Measurements from ENCODE around the gene CCL21.

GRCh38 chr9:34691936-34692315 lies 18.0 kb downstream of the CCL21 start:
- TF ChIP-seq CTCF (IDR thresholded peaks at IDR 0.05) (no peak), POLR2A (IDR thresholded peaks at IDR 0.05) (no peak)
